Retinal pigment epithelial cell (primary cell): ENCODE measurements around the gene BDP1.
A peak's percentile ranks its signal among the peaks of the same experiment; 100 is the strongest.
"Not testable (repeated sequence)": the region's sequence is repeated elsewhere in the genome, so short reads cannot be mapped to it uniquely, and the experiment has no call there.

Experiments
- DNase-seq: peaks from one replicate; pipeline ENCODE4 v3.0.0-alpha.2; 2010; ENCODE audit warnings: low read depth
- H3K4me3 ChIP-seq: 2 replicates; pipeline ENCODE4 v1.5.1; 2011; ENCODE audit warnings: mild to moderate bottlenecking, low read length, control low read depth, moderate library complexity
- CTCF ChIP-seq: conservative IDR thresholded peaks from 2 replicates; pipeline ENCODE4 v1.5.1; 2011; ENCODE audit warnings: low read depth, low read length, control low read depth, inconsistent platforms

Gene BDP1

GRCh38 chr5:71471193-71471592 is 15.7 kb downstream of the BDP1 start:
- no peak overlapping the region for H3K4me3 ChIP-seq
- no peak for TF ChIP-seq CTCF
- DNase-seq = peak; percentile 61

GRCh38 chr5:71475788-71476384 is 20.4 kb downstream of the BDP1 start:
- peak; percentile 85 for TF ChIP-seq CTCF
- peak; percentile 9 for DNase-seq
- H3K4me3 ChIP-seq = no peak overlapping the region

DNA sequence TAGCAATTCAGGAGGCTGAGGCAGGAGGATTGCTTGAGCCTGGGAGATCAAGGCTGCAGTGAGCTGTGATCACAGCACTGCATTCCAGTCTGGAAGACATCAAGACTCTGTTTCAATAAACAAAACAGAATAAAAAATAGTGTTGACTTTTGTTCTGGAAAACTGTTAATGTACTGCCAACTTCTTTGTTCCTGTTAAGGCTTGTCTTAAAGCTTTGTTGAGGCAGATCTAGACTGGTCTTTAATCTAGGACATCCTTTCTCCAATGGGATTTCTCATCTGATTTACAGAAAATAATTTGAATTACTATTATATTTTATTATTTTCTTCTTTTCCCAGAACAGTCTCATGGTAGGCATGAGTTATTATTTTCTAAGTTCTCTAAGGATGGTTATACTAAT is 26.0 kb downstream of the BDP1 start:
- TF ChIP-seq CTCF = no peak
- no peak overlapping the region for H3K4me3 ChIP-seq
- no peak for DNase-seq

DNA sequence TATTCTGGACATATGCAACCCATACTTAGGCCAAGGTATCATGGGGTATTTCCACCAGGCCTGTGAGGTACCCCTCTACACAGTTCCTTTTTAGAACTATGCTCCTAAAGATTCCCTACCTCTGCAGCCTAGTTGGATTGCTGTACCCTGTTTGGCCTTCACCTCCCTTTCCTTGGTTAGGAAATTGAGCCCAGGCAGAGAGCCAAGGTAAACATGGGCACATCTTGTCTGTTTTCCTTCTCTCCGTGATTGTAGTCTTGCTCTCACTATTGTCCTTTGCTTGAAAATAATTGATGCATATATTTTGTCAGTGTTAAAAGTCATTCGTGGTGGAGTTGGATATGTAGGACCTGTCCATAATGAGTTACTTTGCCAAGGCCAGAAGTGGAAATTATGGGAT is 26.7 kb downstream of the BDP1 start:
- no peak overlapping the region for H3K4me3 ChIP-seq
- no peak for DNase-seq
- no peak for TF ChIP-seq CTCF

DNA sequence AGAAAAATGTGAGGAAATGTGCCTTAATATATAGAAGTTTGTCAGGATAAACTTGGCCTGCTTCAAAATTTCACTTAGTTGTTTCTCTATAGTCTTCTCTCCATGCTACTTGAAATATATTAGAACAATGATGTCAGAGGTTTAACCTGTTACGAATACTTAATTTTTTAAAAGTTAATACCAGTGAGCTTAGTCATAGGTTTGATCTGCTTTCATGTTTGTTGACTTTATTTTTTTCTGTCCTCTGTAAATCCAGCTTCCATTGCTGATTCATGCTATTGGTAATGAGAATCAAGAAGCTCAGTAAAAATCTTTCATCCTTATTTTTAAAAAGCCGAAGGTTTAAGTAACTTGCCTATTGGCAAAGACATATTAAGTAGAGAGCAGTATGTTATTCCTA is 27.9 kb downstream of the BDP1 start:
- DNase-seq = peak; percentile 82
- TF ChIP-seq CTCF = no peak
- H3K4me3 ChIP-seq = no peak overlapping the region

DNA sequence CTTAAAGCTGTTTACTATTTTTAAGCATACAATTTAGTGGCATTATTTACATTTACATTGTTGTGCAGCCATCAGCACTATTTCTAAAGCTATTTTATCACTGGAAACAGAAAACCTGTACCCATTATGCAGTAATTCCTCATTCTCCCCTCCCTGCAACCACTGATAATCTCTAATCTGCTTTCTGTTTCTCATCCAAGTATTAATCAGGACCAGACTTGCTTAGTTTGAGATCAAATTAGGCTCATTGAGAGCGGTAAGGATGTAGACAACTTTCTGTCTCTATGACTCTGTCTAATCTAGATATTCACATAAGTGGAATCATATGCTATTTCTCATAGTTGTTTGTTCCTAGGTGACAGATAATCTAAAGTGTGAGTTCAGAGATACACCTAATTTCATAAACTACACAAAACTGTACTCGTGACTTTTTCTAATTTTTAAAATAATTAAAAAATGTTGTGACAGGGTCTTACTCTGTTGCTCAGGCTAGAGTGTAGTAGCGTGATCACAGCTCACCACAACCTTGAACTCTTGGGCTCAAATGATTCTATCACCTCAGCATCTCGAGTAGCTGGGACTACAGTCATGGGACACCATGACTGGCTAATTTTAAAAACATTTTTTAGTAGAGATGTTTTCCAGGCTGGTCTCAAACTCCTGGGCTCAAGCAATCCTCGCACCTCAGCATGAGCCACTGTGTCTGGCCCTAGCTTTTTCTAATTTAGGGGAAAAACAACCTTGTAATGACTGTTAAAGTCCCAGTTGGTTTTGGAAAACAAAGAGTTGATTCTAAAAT is 37.6 kb downstream of the BDP1 start:
- no peak for DNase-seq
- H3K4me3 ChIP-seq = no peak overlapping the region
- TF ChIP-seq CTCF = no peak

DNA sequence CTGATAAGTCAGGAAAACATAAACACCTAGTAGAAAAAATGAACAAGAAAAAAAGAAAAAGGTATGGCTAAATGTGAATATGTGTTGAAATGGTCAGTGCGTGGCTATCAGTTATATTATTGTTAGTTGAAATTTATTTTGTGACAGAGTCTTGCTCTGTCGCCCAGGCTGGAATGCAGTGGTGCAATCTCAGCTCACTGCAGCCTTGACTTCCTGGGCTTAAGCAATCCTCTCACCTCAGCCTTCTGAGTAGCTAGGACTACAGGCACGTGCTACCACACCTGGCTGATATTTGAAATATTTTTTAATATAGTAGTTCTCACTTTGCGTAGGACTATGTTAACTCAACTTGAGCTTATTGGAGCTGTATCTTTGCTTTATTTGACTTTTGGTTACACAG is 38.8 kb downstream of the BDP1 start:
- DNase-seq, H3K4me3 ChIP-seq: not testable (repeated sequence)

GRCh38 chr5:71498756-71499155 is 43.3 kb downstream of the BDP1 start:
- DNase-seq, H3K4me3 ChIP-seq: not testable (repeated sequence)
